Measurements from ENCODE around the gene MAPK8IP2.

Gene MAPK8IP2

DNA sequence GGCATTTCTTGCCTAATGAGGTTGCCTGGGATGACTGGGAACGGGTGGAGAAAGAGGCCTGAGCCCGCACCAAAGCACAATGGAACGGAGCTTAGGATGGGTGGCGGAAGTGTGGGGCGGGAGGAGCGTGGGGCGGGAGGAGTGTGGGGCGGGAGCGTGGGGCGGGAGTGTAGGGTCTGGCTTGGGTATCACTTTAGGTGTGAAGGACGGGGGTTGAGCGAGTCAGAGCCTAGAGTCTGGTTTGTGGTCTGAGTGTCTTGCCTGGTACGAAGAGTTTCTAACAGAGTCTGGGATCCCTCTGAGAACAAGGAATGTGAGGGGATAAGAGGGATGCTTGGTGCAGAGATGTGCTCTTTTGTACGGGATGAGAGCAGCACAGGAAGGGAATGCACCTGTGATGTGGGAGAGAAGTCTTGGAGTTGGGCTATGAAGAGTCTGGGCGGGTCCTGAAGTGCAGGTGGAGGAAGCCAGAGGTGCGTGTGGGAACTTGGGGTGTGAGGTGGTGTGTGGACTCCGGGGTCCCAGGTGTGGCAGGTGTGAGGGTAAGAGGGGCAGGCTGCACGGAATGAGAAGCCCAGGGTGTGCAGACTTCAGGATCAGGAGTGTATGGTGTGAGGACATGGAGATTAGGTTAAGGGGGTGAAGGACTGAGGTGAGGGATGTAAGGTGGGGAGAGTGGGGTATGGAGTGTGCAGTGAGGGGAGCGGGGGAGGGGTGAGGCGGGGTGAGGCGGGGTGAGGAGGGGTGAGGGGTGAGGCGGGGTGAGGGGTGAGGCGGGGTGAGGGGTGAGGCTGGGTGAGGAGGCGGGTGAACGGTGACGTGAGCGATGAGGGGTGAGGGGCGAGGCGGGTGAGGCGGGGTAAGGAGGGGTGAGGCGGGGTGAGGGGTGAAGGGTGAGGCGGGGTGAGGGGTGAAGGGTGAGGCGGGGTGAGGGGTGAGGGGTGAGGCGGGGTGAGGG lies 38.9 kb upstream of the MAPK8IP2 start:
- H3K9me3 ChIP-seq (ENCODE audit: control insufficient read depth, insufficient read depth, low read depth, low read length): no peaks in the 10 kb centered on the region
- no peaks in the 10 kb centered on the region for H3K36me3 ChIP-seq (ENCODE audit: control insufficient read depth in 2 of 2, insufficient read depth in 1 of 2, low read length in 2 of 2)
- no peak overlapping the region for H3K27ac ChIP-seq (ENCODE audit: extremely low read depth, low read depth, low read length)
- no peak overlapping the region for H3K4me3 ChIP-seq (ENCODE audit: low read depth, low read length)
- 0 out of 2 replicates have a peak, but pooled peaks cover 2% of the 10 kb centered on the region for H3K4me1 ChIP-seq (ENCODE audit: control insufficient read depth, insufficient read depth, low read length)
- TF ChIP-seq KLF1 (tag by site-specific recombination; IDR thresholded peaks at IDR 0.05) (peak; percentile 81), ZNF2 (tag by site-specific recombination; IDR thresholded peaks at IDR 0.05) (no peak), KLF8 (tag by site-specific recombination; IDR thresholded peaks at IDR 0.05) (peak; percentile 70; the same call in 1 of the 2 replicates), EGR2 (tag by site-specific recombination; IDR thresholded peaks at IDR 0.05; ENCODE audit: low read depth) (0 out of 2 replicates have a peak, but pooled peaks have one; percentile 9), ZNF791 (tag by site-specific recombination; IDR thresholded peaks at IDR 0.05) (no peak), SP2 (tag by site-specific recombination; IDR thresholded peaks at IDR 0.05) (peak; percentile 40; the same call in 1 of the 2 replicates)
- CTCF ChIA-PET: interaction anchor here (0.7 to 1.6 kb wide), 2 partner anchors 13 to 36 kb away, joined by 3 to 4 read pairs; partner anchors contain the start of gene SCO2
- POLR2A ChIA-PET: interaction anchor here (0.6 to 1.3 kb wide), 3 partner anchors 13 to 60 kb away, joined by 3 to 4 read pairs (median 3); no protein-coding TSS in a partner anchor

DNA sequence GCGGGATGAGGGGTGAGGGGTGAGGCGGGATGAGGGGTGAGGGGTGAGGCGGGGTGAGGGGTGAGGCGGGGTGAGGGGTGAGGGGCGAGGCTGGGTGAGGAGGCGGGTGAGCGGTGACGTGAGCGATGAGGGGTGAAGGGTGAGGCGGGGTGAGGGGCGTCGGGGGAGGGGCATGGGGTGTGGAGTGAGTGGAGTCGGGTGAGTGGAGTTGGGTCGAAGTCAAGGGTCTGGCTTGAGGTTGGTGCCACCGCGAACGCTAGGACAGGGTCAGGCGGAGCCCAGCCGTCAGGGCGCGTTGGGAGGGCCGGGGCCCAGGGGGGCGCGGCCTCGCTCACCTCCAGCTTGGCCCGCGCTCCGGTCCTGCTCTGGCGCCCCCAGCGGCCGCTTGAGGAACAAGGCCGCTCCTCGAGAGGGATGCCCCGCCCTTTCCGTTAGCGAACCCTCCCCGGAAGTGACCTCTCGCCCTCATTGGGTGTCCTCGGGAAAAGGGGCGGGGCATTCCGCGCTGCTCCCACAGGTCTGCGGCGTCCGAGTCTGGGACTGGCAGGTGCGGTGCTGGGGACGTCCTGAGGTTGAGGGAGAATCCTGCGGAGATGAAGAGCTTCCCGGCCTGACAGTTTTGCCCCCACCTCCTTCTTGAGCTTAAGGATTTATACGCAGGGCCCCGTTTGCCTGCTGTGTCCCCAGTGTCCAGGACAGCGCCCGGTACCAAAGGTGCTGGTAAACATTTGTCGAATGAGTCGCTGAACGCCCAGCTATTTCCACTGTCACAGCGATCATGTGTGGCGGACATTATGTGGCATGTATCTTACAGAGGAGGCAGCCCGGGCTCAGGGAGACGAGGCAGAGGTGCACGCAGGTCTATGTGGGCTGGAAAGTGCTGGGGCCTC lies 37.8 kb upstream of the MAPK8IP2 start, which contains the start of gene SYCE3:
Gene SYCE3 (minus strand): TSS at position 397 of the 890 bp plus-strand sequence. CDS start 6,514 bp downstream, outside the sequence.
- POLR2A ChIA-PET: interaction anchor here (0.7 to 2.8 kb wide), 17 partner anchors 9 to 291 kb away, joined by 3 to 28 read pairs (median 4); partner anchors contain the start of genes ARSA, CHKB, CPT1B and KLHDC7B
- Histone ChIP-seq H3K4me1 (ENCODE audit: control insufficient read depth, insufficient read depth, low read length) (0 out of 2 replicates have a peak, but pooled peaks cover 2% of the 10 kb centered on the region), H3K36me3 (ENCODE audit: control insufficient read depth in 2 of 2, insufficient read depth in 1 of 2, low read length in 2 of 2) (peaks cover 4 to 5% of the 10 kb centered on the region in 2 experiments), H3K27ac (ENCODE audit: extremely low read depth, low read depth, low read length) (peak within 1 kb of the TSS; percentile 40; the same call in 1 of the 2 replicates), H3K4me3 (ENCODE audit: low read depth, low read length) (peak within 1 kb of the TSS; percentile 55), H3K9me3 (ENCODE audit: control insufficient read depth, insufficient read depth, low read depth, low read length) (no peaks in the 10 kb centered on the region)
- CTCF ChIA-PET: interaction anchor here (0.6 to 4.6 kb wide), 36 partner anchors 8 to 310 kb away, joined by 3 to 37 read pairs (median 4); partner anchors contain the start of genes CHKB, CPT1B, KLHDC7B and LMF2
- TF ChIP-seq ZNF23 (tag by site-specific recombination; IDR thresholded peaks at IDR 0.05; ENCODE audit: borderline replicate concordance) (no peak), ZNF366 (tag by site-specific recombination; conservative IDR thresholded peaks at IDR 0.05) (no peak), ZNF624 (tag by site-specific recombination; IDR thresholded peaks at IDR 0.05) (no peak), ZBTB21 (tag by site-specific recombination; IDR thresholded peaks at IDR 0.05) (no peak), ZNF2 (tag by site-specific recombination; IDR thresholded peaks at IDR 0.05) (no peak), ZBTB8A (tag by site-specific recombination; IDR thresholded peaks at IDR 0.05) (peak; percentile 25; the same call in 1 of the 2 replicates), ZNF514 (tag by site-specific recombination; IDR thresholded peaks at IDR 0.05) (no peak), ZNF202 (tag by site-specific recombination; IDR thresholded peaks at IDR 0.05; ENCODE audit: borderline replicate concordance) (no peak), SP3 (tag by site-specific recombination; IDR thresholded peaks at IDR 0.05) (peak; percentile 96), ZNF660 (tag by site-specific recombination; IDR thresholded peaks at IDR 0.05) (no peak; the same call in 1 of the 2 replicates)
- TF ChIP-seq, protein P1, sequence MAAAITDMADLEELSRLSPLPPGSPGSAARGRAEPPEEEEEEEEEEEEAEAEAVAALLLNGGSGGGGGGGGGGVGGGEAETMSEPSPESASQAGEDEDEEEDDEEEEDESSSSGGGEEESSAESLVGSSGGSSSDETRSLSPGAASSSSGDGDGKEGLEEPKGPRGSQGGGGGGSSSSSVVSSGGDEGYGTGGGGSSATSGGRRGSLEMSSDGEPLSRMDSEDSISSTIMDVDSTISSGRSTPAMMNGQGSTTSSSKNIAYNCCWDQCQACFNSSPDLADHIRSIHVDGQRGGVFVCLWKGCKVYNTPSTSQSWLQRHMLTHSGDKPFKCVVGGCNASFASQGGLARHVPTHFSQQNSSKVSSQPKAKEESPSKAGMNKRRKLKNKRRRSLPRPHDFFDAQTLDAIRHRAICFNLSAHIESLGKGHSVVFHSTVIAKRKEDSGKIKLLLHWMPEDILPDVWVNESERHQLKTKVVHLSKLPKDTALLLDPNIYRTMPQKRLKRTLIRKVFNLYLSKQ (tag by site-specific recombination; IDR thresholded peaks at IDR 0.05; ENCODE audit: borderline replicate concordance): no peak
- TF ChIP-seq, protein P2, sequence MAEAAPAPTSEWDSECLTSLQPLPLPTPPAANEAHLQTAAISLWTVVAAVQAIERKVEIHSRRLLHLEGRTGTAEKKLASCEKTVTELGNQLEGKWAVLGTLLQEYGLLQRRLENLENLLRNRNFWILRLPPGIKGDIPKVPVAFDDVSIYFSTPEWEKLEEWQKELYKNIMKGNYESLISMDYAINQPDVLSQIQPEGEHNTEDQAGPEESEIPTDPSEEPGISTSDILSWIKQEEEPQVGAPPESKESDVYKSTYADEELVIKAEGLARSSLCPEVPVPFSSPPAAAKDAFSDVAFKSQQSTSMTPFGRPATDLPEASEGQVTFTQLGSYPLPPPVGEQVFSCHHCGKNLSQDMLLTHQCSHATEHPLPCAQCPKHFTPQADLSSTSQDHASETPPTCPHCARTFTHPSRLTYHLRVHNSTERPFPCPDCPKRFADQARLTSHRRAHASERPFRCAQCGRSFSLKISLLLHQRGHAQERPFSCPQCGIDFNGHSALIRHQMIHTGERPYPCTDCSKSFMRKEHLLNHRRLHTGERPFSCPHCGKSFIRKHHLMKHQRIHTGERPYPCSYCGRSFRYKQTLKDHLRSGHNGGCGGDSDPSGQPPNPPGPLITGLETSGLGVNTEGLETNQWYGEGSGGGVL (tag by site-specific recombination; IDR thresholded peaks at IDR 0.05): no peak
- TF ChIP-seq, protein P3, sequence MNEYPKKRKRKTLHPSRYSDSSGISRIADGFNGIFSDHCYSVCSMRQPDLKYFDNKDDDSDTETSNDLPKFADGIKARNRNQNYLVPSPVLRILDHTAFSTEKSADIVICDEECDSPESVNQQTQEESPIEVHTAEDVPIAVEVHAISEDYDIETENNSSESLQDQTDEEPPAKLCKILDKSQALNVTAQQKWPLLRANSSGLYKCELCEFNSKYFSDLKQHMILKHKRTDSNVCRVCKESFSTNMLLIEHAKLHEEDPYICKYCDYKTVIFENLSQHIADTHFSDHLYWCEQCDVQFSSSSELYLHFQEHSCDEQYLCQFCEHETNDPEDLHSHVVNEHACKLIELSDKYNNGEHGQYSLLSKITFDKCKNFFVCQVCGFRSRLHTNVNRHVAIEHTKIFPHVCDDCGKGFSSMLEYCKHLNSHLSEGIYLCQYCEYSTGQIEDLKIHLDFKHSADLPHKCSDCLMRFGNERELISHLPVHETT (tag by site-specific recombination; IDR thresholded peaks at IDR 0.05): 0 out of 2 replicates have a peak, but pooled peaks have one; percentile 28
- TF ChIP-seq, protein P4, sequence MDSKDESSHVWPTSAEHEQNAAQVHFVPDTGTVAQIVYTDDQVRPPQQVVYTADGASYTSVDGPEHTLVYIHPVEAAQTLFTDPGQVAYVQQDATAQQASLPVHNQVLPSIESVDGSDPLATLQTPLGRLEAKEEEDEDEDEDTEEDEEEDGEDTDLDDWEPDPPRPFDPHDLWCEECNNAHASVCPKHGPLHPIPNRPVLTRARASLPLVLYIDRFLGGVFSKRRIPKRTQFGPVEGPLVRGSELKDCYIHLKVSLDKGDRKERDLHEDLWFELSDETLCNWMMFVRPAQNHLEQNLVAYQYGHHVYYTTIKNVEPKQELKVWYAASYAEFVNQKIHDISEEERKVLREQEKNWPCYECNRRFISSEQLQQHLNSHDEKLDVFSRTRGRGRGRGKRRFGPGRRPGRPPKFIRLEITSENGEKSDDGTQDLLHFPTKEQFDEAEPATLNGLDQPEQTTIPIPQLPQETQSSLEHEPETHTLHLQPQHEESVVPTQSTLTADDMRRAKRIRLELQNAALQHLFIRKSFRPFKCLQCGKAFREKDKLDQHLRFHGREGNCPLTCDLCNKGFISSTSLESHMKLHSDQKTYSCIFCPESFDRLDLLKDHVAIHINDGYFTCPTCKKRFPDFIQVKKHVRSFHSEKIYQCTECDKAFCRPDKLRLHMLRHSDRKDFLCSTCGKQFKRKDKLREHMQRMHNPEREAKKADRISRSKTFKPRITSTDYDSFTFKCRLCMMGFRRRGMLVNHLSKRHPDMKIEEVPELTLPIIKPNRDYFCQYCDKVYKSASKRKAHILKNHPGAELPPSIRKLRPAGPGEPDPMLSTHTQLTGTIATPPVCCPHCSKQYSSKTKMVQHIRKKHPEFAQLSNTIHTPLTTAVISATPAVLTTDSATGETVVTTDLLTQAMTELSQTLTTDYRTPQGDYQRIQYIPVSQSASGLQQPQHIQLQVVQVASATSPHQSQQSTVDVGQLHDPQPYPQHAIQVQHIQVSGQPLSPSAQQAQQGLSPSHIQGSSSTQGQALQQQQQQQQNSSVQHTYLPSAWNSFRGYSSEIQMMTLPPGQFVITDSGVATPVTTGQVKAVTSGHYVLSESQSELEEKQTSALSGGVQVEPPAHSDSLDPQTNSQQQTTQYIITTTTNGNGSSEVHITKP (tag by site-specific recombination; IDR thresholded peaks at IDR 0.05): peak; percentile 28; the same call in 1 of the 2 replicates
